Erythroblast (primary cell): Measurements from ENCODE around the gene DCUN1D3.

Source experiments
- GATA1 ChIP-seq: IDR thresholded peaks from 2 replicates; pipeline ENCODE4 v1.6.1; 2011; ENCODE audit warnings: low read depth, mild to moderate bottlenecking, control low read depth, low read length, moderate library complexity
- POLR2A ChIP-seq: IDR thresholded peaks from 2 replicates; pipeline ENCODE4 v1.6.1; 2011; ENCODE audit warnings: mild to moderate bottlenecking, low read length

DNA sequence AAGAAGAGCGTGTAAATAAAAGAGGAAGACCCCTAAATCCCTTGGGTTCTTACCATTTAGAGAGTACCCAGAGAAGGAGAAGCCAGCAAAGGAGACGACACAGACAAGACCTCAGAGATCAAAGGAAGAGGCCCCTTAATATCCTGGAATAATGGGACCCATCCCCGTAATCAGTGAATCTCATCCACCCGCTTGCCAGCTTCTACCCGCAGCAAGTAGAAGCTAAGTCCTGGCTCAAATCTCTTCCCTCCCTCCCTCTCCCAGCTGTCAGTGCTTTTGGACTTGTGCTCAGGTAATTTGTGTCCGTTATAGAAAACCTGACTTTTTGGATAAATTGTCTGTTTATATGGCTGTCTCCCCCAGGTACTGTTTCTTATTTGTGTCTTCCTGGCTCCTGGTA is 2.3 kb upstream of the DCUN1D3 start:
- no peak for TF ChIP-seq POLR2A
- no peak for TF ChIP-seq GATA1
